Measurements from ENCODE around the gene GRID2.
A peak's percentile ranks its signal among the peaks of the same experiment; 100 is the strongest.

The GRID2 gene

GRCh38 chr4:93764639-93765246 lies 1461.0 kb downstream of the GRID2 start:
- DNase-seq (ENCODE audit: insufficient read length) (no peak), FAIRE-seq (peak; percentile 69)
- no peak for TF ChIP-seq POLR2AphosphoS5 (IDR thresholded peaks at IDR 0.05; ENCODE audit: low read depth, low read length)
- no peak for TF ChIP-seq POLR2A (IDR thresholded peaks at IDR 0.05; ENCODE audit: low read depth, low read length)
- no peak for TF ChIP-seq TAF1 (IDR thresholded peaks at IDR 0.05; ENCODE audit: borderline replicate concordance, low read depth, low read length)

DNA sequence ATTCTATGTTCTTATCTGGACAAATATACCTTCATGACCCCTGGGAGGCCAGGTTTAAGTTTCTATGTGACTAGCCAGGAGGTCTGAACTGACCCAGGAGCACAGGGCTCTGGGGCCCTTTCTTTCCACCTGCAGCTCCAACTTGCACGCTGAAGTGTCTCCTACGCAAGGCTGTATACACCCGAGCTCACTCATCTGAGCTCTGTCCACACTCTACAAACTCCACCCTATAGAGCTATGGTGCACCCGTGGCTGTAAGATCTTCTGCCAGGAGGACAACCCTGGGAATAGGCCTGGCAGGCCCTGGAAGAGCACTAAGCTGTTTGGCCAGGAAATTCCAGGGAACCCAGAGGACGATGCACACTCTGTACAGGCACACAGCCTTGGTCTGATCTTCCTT lies 1464.2 kb downstream of the GRID2 start:
- FAIRE-seq: no peak
- no peak for DNase-seq (ENCODE audit: insufficient read length)
- no peak for TF ChIP-seq POLR2AphosphoS5 (IDR thresholded peaks at IDR 0.05; ENCODE audit: low read depth, low read length)
- TF ChIP-seq POLR2A (IDR thresholded peaks at IDR 0.05; ENCODE audit: low read depth, low read length): no peak
- TF ChIP-seq TAF1 (IDR thresholded peaks at IDR 0.05; ENCODE audit: borderline replicate concordance, low read depth, low read length): no peak

DNA sequence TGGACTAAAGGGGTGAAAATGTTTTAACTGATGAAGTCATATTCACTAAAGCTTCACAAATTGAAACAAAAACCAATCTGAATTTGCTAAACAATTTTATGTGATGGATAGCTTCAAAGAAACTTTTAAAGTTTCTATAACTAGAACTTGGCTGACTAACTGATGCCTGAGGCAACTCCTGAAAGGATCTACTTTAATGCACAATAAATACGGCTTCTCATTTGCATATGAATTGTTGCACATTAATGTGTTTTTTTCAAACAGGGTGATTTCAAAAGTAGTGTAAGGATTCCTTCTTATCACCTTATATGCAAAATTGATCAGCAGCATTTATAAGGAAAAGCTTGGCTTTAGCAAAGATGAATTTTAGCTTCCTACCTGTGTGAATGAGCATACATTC lies 1466.4 kb downstream of the GRID2 start:
- DNase-seq (ENCODE audit: insufficient read length) (no peak), FAIRE-seq (no peak)
- TF ChIP-seq TAF1 (IDR thresholded peaks at IDR 0.05; ENCODE audit: borderline replicate concordance, low read depth, low read length) (no peak), POLR2AphosphoS5 (IDR thresholded peaks at IDR 0.05; ENCODE audit: low read depth, low read length) (no peak), POLR2A (IDR thresholded peaks at IDR 0.05; ENCODE audit: low read depth, low read length) (no peak)

DNA sequence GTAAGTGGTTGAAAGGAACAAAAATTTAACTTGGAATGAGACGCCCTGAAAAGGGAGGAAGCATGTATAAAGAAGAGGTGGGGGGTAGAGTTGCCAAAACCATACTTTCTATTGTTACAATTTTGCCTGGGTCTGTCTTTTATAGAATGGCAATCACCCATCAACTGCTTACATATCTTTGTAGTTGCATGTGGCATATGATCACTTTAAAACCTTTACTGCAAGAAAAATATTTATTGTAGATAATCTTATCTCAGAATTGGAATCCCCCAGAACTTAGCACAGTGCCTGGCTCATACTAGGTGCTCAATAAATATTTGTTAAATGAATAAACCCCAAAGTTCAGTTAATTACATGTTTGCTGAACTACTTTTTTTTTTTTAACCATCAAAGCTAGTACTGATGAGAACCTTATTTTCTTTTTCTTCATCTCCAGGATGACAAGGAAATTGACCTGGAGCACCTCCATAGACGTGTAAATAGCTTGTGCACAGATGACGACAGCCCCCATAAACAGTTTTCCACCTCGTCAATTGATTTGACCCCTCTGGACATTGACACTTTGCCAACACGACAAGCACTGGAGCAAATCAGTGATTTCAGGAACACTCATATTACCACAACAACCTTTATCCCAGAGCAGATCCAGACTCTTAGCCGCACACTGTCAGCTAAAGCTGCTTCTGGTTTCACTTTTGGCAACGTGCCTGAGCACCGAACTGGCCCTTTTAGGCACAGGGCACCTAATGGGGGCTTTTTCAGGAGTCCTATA lies 1468.1 kb downstream of the GRID2 start:
- FAIRE-seq (no peak), DNase-seq (ENCODE audit: insufficient read length) (no peak)
- TF ChIP-seq POLR2A (IDR thresholded peaks at IDR 0.05; ENCODE audit: low read depth, low read length): no peak
- no peak for TF ChIP-seq POLR2AphosphoS5 (IDR thresholded peaks at IDR 0.05; ENCODE audit: low read depth, low read length)
- TF ChIP-seq TAF1 (IDR thresholded peaks at IDR 0.05; ENCODE audit: borderline replicate concordance, low read depth, low read length): no peak

- TF ChIP-seq TAF1 (IDR thresholded peaks at IDR 0.05; ENCODE audit: borderline replicate concordance, low read depth, low read length): no peak
- TF ChIP-seq POLR2A (IDR thresholded peaks at IDR 0.05; ENCODE audit: low read depth, low read length): no peak
- TF ChIP-seq POLR2AphosphoS5 (IDR thresholded peaks at IDR 0.05; ENCODE audit: low read depth, low read length): no peak
- no peak for FAIRE-seq
- DNase-seq (ENCODE audit: insufficient read length): no peak
Measured at GRCh38 chr4:93772858-93773257, 1469.1 kb downstream of the GRID2 start.

- TF ChIP-seq POLR2A (IDR thresholded peaks at IDR 0.05; ENCODE audit: low read depth, low read length) (no peak), TAF1 (IDR thresholded peaks at IDR 0.05; ENCODE audit: borderline replicate concordance, low read depth, low read length) (no peak), POLR2AphosphoS5 (IDR thresholded peaks at IDR 0.05; ENCODE audit: low read depth, low read length) (no peak)
- FAIRE-seq: no peak
Measured at GRCh38 chr4:93775551-93775950, 1471.8 kb downstream of the GRID2 start.

GRCh38 chr4:93776386-93777080 lies 1472.8 kb downstream of the GRID2 start:
- DNase-seq (ENCODE audit: insufficient read length): no peak
- TF ChIP-seq POLR2A (IDR thresholded peaks at IDR 0.05; ENCODE audit: low read depth, low read length) (no peak), TAF1 (IDR thresholded peaks at IDR 0.05; ENCODE audit: borderline replicate concordance, low read depth, low read length) (no peak), POLR2AphosphoS5 (IDR thresholded peaks at IDR 0.05; ENCODE audit: low read depth, low read length) (no peak)
- peak; percentile 40 for FAIRE-seq

More at GRCh38 chr4:93775551-93775950, 1471.8 kb downstream of the GRID2 start:
- DNase-seq (ENCODE audit: insufficient read length): no peak

- FAIRE-seq (no peak), DNase-seq (ENCODE audit: insufficient read length) (no peak)
- TF ChIP-seq POLR2AphosphoS5 (IDR thresholded peaks at IDR 0.05; ENCODE audit: low read depth, low read length): no peak
- no peak for TF ChIP-seq TAF1 (IDR thresholded peaks at IDR 0.05; ENCODE audit: borderline replicate concordance, low read depth, low read length)
- TF ChIP-seq POLR2A (IDR thresholded peaks at IDR 0.05; ENCODE audit: low read depth, low read length): no peak
Measured at GRCh38 chr4:93777081-93777460, 1473.3 kb downstream of the GRID2 start.

- TF ChIP-seq POLR2A (IDR thresholded peaks at IDR 0.05; ENCODE audit: low read depth, low read length) (no peak), TAF1 (IDR thresholded peaks at IDR 0.05; ENCODE audit: borderline replicate concordance, low read depth, low read length) (no peak), POLR2AphosphoS5 (IDR thresholded peaks at IDR 0.05; ENCODE audit: low read depth, low read length) (no peak)
- FAIRE-seq (no peak), DNase-seq (ENCODE audit: insufficient read length) (no peak)
Measured at GRCh38 chr4:93779228-93779627, 1475.5 kb downstream of the GRID2 start.

DNA sequence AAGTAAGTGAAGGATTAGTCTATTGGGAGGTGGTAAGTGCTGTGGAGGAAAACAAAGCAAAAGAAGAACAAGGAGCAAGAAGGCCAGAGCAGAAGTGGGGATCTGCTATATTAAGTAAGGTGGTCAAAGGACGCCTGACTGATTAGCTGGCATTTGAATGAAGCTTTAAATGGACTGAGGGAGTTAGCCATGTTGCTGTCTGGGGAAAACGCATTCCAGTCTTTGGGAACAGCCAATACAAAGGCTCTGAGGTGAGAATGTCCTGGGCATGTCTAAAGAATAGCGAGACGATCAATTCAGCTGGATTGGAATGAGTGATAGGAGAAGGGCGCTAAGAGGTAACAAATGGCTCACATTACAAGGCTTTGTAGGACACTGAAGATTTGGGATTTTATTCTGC lies 1476.3 kb downstream of the GRID2 start:
- TF ChIP-seq POLR2AphosphoS5 (IDR thresholded peaks at IDR 0.05; ENCODE audit: low read depth, low read length) (no peak), TAF1 (IDR thresholded peaks at IDR 0.05; ENCODE audit: borderline replicate concordance, low read depth, low read length) (no peak), POLR2A (IDR thresholded peaks at IDR 0.05; ENCODE audit: low read depth, low read length) (no peak)
- no peak for FAIRE-seq
- DNase-seq (ENCODE audit: insufficient read length): no peak

GRCh38 chr4:93781198-93781597 lies 1477.4 kb downstream of the GRID2 start:
- TF ChIP-seq TAF1 (IDR thresholded peaks at IDR 0.05; ENCODE audit: borderline replicate concordance, low read depth, low read length) (no peak), POLR2A (IDR thresholded peaks at IDR 0.05; ENCODE audit: low read depth, low read length) (no peak), POLR2AphosphoS5 (IDR thresholded peaks at IDR 0.05; ENCODE audit: low read depth, low read length) (no peak)
- no peak for FAIRE-seq

More at GRCh38 chr4:93781198-93781597, 1477.4 kb downstream of the GRID2 start:
- no peak for DNase-seq (ENCODE audit: insufficient read length)
